Eye (tissue), 1 donor: ENCODE data around the gene STEAP3.

Source experiments
- DNase-seq: peaks from one replicate; pipeline ENCODE4 v3.0.0-alpha.2; 2015

The STEAP3 gene

DNA sequence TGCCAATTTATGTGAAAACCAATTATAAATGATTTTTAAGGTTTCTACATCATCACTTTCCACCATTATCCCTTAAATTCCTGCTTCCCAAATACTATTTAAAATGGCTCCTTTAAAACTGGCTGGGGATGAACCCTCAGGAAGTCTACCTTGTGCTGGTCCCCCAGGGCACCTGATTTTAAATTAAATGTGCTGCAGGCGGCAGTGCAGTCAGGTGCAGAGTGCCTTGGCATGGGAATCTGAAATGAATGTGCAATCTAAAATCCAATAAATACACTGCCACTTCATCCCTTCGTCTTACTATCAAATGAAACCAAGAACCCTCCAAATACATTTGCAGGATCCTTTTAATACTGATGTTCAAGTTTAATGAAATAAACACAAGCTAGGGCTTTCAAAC, 81.2 kb downstream of the STEAP3 start:
- no peak for DNase-seq

GRCh38 chr2:119305497-119306195, 82.0 kb downstream of the STEAP3 start:
- DNase-seq: no peak

DNA sequence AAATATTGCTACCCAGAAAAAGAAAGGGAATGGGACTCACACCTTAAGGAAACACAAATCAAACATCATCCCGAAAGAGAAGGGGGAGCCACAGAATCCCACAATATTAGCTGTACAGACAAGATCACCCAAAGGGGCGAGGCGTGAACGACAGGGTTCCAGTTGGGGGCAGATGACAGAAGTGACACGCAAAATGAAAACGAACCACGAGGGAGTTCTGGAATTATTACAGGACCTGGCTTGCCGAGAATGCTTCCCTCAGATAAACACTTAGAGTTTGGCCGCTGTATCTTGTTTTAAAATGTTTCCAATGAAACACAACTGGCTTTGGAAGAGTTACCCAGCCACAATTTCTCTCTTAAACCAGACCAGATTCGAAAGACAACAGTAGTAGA, 82.6 kb downstream of the STEAP3 start:
- no peak for DNase-seq

DNA sequence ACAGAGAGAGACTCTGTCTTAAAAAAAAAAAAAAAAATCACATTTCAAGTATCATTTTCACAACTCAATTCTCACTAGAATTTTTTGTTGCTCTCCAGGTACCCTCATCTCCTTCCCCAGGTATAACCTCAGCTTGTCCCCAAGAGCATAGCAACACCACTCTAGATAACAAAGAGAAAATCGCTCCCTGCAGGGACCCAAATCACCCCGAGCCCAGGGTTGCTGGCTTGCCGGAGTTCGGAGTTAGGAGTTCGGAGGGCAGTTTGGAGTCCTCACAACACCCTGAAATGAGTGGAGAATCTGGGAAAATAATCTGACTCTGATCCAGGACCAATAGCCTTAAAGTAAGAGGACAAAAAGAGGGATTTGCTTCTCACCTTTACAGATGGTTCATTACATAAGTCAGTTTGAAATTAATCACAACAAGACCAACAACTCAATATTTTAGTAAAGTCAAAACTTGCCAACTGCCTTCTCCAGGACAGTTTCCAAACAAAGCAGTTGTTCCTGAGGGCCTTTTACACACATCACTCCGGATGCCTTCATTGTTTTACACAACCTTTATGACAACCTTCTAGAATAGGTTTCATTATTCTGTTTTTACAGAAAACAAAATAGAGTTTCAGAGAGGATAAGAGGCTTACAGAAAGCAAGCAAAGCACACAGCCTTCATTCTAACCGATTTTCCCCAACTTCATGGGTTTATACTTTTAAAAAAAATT, 83.9 kb downstream of the STEAP3 start:
- no peak for DNase-seq

DNA sequence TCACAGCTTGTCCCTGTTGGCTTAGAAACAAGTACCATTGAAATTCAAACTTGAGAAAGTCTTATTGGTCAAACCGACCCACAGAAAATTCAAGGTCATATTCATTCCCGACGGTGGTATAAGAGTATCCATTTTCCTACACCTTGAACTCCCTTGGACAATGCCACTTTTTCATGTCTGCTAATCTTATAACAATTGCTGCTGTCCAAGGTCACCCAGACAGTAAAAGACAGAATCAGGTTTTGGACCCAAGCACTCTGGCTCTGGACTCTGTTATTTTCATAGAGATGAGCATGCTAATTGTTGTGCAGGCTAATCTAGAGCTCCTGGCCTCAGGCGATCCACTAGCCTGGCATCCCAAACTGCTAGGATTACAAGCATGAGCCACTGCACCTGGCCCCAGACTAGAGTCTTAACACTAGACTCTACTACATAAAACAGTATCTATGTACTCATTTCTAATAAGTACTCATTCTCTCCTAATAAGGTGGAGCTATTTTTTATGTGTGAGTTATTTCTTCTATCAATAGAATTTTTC, 85.2 kb downstream of the STEAP3 start:
- DNase-seq: no peak

DNA sequence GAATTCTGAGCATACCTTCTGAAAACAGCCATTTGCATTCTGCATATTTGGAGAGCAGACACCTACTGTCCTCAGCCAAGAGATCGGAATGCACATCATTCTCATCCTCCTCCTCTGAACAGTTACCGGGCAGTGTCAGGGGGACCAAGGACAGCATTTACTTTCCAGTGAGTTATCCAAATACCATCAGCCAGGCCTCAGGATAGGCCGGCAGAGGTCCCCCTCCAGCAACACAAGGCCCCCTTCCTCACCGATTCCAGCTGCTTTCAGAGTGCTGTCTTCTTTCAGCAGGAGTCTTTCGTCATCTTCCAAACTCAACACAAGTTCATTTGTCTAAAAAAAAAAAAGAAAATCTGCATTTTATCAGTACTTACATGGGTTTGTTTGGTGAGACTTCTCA, 87.7 kb downstream of the STEAP3 start:
- DNase-seq: no peak

DNA sequence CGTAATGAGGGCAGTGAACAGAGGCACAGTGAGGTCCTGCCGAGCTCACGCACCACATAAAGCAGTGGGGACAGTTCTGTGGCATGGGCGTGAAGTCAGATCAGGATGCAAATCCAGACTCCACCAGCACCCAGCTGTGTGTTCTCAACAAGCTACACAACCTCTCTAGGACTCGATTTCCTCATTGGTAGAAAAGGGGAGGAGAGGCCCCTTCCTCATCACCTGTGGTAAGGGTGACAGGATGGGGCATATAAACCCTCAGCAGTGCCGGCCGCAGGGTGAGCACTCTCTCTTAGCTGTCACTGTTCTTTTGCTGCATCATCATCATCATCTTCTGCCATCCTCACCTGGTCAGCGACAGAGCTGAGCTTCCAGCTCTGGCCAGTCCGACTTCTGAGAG, 88.2 kb downstream of the STEAP3 start:
- no peak for DNase-seq
